Activated T-cell treated with anti-CD3 and anti-CD28 coated beads for 48 hours (primary cell): ENCODE measurements around the gene ZBTB4.

Source experiments
- DNase-seq: peaks from one replicate; pipeline ENCODE4 v3.0.0-alpha.2; 2020; ENCODE audit warnings: low read depth

Gene ZBTB4

DNA sequence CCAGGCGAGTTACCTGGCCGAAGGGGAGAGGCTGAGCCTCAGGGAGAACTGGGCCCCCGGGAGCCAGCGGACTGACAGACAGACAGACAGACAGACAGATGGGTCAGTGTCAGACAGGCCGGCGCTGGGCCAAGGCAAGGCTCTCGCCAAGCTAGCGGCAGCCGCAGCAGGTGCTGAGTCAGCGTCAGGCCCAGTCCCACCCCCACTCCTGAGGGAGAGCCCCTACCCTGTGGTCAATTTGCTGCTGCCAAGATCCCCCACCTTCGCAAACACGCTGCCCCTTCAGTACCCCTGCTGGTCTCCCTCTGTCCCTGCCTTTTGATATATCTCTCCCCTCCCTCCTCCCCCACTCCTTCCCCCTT lies 38.6 kb downstream of the ZBTB4 start:
- DNase-seq: no peak

GRCh38 chr17:7440113-7440833 lies 39.2 kb downstream of the ZBTB4 start:
- no peak for DNase-seq

- DNase-seq: no peak
Observed at GRCh38 chr17:7439462-7440112, 39.8 kb downstream of the ZBTB4 start, which contains the start of gene FGF11. Gene FGF11, plus strand, starts transcription at chr17:7439512. Its CDS starts 109 bp downstream, at chr17:7439621.

DNA sequence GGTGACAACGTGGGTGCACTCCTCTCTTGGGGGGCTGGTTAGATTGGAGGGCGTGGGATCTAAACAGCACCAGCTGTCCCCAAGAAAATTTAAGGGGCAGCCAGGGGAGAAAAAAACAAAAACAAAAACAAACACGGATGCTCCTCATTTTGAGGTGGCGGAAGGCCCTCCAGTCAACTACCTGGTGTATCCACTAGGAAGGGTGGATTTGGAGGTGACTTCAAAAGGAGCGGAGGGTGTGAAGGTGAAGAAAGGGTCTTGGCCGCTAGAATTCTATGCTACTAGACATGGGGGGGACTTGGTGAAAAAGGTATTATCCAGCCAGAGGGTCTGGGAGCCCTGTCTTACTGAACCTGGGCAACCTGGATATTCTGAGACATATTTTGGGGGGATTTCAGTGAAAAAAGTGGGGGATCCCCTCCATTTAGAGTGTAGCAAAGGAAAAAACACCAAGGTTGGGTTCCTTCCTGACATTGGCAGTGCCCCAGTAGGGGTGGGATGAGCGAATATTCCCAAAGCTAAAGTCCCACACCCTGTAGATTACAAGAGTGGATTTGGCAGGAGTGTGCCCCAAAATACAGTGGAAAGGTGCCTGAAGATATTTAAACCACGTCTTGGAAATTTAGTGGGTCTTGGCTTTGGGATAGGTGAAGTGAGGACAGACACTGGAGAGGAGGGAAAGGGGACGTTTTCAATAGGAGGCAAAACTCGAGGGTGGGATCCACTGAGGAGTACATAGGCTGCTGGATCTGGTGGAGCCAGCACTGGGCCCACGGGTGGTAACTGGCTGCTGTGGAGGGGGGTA lies 40.6 kb downstream of the ZBTB4 start:
- no peak for DNase-seq

- peak; percentile 62 for DNase-seq
Observed at GRCh38 chr17:7437950-7438614, 41.3 kb downstream of the ZBTB4 start.

DNA sequence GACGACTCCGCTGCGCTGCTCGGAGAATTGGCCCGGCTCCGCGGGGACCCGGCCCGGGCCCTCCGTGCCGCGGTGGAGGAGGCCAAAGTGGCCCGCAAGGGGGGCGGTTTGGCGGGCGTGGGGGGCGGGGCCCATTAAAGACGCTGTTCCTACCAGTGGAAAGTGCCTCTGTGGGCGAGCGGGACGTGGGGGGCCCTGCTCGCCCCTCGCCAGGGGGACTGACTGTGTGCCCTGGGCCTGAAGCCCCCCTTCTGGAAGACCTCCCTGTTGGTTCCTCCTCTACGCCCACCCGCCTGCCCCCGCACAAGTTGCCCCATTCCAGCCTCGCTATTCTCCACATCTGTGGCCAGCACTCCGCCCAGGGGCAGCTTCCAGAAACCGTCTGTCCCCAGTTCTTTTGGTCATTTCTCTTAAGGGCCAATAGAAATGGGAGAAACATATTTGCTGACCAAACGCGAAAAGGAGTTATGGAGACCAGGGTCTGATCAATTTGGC lies 42.0 kb downstream of the ZBTB4 start:
- DNase-seq: no peak

GRCh38 chr17:7436556-7437368 lies 42.7 kb downstream of the ZBTB4 start:
- DNase-seq: peak; percentile 88

- peak; percentile 51 for DNase-seq
Observed at GRCh38 chr17:7435676-7436555, 43.5 kb downstream of the ZBTB4 start.

GRCh38 chr17:7432296-7432695 lies 47.1 kb downstream of the ZBTB4 start:
- no peak for DNase-seq

- no peak for DNase-seq
Observed at GRCh38 chr17:7431231-7431630, 48.2 kb downstream of the ZBTB4 start.

GRCh38 chr17:7429722-7430121 lies 49.7 kb downstream of the ZBTB4 start:
- no peak for DNase-seq

DNA sequence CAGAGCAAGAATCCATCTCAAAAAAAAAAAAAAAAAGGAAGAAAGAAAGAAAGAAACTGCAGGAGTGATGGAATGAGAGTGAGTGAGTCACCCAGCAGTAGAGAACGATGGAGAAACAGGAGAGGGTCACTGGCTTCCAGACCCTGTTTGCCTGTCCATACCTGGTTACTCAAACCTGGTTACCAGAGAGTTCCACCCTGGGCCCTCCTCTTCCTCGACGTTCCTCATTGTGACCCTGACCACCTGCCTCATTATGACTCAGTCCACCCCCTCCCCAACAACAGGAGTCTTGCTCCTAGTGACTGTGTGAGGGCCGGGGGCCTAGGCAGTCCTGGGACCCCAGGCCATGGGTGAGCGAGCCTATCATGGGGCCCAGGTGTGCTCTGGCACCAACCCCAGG lies 50.9 kb downstream of the ZBTB4 start, which contains the start of gene SPEM3:
SPEM3 (plus strand) TSS at position 301 of the 400 bp plus-strand sequence; CDS start at position 347, 46 bp downstream.
- no peak for DNase-seq

DNA sequence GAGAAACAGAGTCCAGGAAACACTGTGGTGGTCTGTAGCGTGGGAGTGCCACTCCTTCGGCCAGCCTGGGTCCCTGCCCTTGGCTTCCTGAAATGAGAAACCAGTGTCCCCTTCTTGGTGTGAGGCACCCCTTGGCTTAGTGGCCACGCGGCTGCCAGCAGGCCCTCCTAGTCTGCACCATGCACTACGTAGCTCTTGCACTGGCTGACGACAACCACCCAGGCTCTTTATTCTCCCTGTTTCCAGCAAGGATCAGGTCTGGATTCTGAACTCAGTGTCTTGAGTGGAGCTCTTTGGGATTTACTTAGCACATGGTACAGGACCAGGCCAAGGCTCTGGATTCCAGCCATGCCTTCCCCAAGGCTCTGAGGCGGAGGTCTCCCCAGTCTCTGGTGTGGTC lies 51.9 kb downstream of the ZBTB4 start:
- DNase-seq: no peak

DNA sequence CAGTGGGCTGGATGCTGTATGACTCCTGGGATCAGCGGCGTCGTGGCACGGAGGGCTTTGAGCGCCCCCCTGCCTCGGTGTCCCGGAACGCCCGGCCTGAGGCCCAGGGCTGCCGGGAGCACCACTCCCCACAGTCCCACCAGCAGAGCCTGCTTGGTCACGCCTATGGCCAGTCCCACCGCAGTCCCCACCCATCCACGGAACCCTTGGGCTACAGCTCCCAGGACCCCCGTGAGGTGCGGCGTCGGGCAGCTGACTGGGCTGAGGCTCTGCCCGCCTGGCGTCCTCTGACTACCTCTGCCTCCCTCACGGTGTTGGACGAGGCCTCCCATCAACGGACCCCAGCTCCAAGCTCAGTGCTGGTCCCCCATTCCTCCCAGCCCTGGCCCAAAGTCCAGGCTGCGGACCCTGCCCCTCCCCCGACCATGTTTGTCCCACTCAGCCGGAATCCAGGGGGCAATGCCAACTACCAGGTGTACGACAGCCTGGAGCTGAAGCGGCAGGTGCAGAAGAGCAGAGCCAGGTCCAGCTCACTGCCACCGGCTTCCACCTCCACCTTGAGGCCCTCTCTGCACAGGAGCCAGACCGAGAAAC lies 52.4 kb downstream of the ZBTB4 start:
- DNase-seq: no peak

- no peak for DNase-seq
Observed at GRCh38 chr17:7426203-7426863, 53.1 kb downstream of the ZBTB4 start.

- no peak for DNase-seq
Observed at GRCh38 chr17:7425756-7426155, 53.7 kb downstream of the ZBTB4 start.

DNA sequence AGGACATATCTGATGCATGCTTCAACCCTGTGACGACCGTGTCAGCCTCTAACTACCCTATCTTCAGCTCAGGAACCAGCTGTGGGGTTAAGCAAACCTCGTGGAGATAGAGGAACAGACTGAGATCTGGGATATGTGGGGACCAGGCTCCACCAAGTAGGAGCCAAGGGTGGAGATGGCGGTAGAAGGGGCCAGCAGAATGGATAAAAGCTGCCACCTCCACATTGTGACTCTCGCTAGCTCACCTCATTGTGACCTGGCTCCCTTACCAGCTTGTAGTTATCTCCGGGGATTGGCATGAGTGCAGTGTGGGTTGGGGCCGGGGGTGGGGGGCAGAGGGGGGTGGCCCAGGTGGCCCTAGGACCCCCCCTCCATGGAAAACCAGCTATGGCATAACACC lies 54.1 kb downstream of the ZBTB4 start, which contains the start of gene SPEM2:
SPEM2 (plus strand) TSS at position 301 of the 400 bp plus-strand sequence; CDS start at position 374, 73 bp downstream.
- no peak for DNase-seq

GRCh38 chr17:7423679-7424078 lies 55.8 kb downstream of the ZBTB4 start:
- no peak for DNase-seq

DNA sequence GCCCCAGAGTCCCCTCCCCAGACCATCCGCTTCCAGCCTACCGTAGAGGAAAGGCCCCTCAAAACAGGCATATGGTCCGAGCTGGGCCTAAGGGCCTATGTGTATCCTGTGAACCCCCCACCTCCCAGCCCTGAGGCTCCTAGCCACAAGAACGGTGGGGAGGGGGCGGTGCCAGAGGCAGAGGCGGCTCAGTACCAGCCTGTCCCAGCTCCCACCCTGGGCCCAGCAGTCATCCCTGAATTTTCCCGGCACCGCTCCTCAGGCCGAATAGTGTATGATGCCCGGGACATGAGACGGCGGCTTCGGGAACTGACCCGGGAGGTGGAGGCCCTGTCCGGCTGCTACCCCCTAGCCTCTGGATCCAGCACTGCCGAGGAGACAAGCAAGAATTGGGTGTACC lies 58.2 kb downstream of the ZBTB4 start:
- no peak for DNase-seq
